Choroid plexus epithelial cell (primary cell): ENCODE results near the gene ATF7.
A peak's percentile ranks its signal among the peaks of the same experiment; 100 is the strongest.

Source experiments
- DNase-seq: peaks from one replicate; pipeline ENCODE4 v3.0.0-alpha.2; 2010; ENCODE audit warnings: low read depth
- H3K4me3 ChIP-seq: 2 replicates; pipeline ENCODE4 v1.5.1; 2011; ENCODE audit warnings: low read depth, mild to moderate bottlenecking, control low read depth, low read length, moderate library complexity
- TF ChIP-seq, protein P1 (sequence below): conservative IDR thresholded peaks from 2 replicates; pipeline ENCODE4 v1.5.1; 2011; ENCODE audit warnings: low read depth, mild to moderate bottlenecking, control low read depth, inconsistent platforms, low read length, moderate library complexity

ATF7 gene

DNA sequence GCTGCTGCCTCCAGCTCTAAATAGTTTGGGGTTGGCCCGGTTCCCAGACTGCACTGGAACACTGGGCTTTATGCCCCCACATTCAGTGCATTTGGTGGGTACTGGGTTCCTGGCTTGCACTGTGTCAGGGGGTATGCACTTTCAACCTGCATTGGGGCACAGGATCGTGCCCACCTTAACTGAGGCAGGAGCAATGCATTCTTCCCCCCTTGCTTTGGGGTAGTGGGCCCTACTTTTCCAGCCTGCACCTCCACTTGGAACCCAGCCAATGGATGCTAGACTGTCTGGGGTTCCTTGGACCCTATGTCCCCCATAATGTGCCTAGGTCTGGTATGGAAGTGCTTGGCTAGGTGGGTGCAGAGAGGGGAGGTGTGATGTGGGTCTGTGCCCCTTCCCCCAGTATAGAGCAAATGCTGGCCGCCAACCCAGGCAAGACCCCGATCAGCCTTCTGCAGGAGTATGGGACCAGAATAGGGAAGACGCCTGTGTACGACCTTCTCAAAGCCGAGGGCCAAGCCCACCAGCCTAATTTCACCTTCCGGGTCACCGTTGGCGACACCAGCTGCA, 124.5 kb downstream of the ATF7 start:
- TF ChIP-seq, protein P1, sequence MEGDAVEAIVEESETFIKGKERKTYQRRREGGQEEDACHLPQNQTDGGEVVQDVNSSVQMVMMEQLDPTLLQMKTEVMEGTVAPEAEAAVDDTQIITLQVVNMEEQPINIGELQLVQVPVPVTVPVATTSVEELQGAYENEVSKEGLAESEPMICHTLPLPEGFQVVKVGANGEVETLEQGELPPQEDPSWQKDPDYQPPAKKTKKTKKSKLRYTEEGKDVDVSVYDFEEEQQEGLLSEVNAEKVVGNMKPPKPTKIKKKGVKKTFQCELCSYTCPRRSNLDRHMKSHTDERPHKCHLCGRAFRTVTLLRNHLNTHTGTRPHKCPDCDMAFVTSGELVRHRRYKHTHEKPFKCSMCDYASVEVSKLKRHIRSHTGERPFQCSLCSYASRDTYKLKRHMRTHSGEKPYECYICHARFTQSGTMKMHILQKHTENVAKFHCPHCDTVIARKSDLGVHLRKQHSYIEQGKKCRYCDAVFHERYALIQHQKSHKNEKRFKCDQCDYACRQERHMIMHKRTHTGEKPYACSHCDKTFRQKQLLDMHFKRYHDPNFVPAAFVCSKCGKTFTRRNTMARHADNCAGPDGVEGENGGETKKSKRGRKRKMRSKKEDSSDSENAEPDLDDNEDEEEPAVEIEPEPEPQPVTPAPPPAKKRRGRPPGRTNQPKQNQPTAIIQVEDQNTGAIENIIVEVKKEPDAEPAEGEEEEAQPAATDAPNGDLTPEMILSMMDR: no peak
- DNase-seq: no peak
- H3K4me3 ChIP-seq: peak overlapping the region; percentile 88

DNA sequence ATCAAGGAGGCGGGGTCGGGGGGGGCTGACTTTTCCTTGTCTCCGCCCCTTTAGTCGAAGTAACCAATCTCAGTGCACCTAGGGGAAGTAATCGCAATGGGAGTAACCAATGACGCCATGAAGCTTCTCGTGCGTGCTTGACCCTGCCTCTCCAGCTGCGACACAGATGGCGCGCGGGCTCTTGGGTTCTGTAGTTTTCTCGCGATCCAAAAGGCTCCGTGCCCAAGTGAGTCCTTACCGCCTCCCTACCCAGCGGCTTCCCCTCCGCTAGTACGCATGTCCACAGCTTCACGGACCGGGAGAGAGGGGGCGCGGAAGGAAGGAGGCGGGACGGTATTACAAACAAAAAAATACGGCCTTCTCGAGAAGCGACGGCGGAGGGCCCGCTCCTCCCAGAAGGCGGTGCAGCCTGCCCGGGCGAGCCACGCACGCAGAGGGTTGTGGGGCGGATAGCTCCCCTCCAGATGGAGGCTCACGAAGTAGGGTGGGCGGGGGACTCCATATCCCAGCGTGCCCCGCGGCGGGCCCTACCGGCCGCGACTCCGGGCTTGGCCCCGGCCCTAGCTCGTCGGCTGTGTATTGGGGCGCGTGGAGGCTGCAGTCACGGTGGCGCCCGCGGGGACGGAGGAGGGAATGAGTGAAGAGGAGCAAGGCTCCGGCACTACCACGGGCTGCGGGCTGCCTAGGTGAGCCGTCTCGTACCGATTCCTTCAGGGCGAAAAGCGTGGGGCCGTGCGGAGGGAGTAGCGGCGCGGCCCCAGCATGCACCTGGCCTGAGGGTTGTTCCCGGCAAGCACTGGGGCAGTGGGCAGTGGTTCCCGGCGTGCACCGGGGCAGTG, 125.2 kb downstream of the ATF7 start, which contains the start of gene TARBP2:
TSS of gene TARBP2 (plus strand) at position 508 of the 839 bp plus-strand sequence. CDS start at position 634, 126 bp downstream.
- peak within 1 kb of the TSS; percentile 88 for H3K4me3 ChIP-seq
- TF ChIP-seq, protein P1: no peak
- peak; percentile 100 for DNase-seq

DNA sequence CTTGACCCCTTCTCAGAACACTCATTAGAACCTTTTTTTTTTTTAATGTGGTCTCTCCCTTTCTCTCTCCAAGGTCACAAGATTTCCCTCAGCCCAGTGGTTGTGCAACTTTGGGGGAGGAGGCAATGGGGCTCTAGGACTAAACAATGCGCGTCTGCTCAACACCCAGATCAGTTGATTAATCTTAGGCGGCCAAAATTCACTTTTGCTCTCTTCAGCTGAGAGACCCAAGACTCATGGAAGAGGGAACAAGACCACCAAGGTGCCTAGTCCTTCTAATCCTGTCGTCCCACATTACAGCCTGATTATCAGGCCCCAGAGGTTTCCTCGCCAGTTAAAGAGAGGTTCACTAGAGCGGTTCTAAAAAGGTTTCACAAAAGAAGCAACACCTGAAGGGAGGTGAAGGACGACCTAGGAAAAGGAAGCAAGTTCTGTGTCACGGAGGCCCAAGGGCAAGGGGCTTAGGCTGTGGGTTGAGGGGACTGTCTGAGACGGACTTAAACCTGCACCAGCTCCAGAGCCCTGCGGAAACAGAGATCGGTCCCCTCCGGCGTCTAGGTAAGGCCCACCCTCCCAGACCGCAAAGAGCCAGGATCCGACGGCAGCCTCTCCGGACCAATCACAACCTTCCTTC, 125.9 kb downstream of the ATF7 start:
- peak; percentile 93 for DNase-seq
- H3K4me3 ChIP-seq: peak overlapping the region; percentile 66
- TF ChIP-seq, protein P1: no peak

DNA sequence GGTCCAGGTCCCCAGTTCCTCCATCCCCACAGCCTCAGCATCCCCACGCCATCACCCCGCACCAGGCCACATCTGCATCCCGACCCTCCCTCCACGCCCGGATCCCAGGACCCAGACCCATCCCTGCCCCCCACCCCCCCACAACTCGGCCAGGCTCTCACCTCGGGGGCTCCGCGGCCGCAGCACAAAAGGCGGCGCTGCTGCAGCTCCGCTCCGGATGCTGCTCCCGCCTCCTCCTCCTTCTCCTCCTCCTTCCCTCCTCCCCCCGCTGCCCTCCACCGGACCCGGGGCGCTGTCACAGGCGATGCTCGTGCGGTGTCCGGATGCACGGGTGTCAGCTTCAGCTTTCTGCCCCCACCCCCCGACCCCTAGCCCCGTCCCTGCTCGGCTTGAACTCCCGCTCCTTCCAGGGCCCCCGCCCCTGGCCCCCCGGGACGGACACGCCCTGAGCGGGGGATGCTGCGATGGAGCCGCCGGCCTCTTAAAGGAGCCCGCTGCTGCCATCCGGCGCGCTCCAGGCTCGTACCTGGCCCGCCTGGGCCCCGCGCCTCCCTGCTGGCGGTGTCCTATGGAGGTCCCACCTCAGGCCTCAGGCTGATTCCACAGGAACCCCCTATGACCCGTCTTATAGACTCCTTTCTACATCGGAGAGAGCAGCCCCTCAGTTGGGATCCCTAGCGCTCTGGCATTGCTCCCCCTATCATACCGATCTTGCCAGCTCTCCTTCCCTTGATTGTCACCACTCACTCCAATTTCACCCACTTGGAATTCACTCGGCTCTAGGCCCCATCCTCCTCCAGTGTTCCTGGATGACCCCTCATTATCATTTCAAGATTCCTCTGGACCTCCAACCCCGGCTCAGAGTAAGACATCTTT, 126.7 kb downstream of the ATF7 start, which contains the start of gene MAP3K12:
TSS of gene MAP3K12 (minus strand) at position 193 of the 876 bp plus-strand sequence. CDS start 12,067 bp downstream, outside the sequence.
- DNase-seq: peak; percentile 76
- TF ChIP-seq, protein P1: peak; percentile 25
- H3K4me3 ChIP-seq: peak within 1 kb of the TSS; percentile 66

DNA sequence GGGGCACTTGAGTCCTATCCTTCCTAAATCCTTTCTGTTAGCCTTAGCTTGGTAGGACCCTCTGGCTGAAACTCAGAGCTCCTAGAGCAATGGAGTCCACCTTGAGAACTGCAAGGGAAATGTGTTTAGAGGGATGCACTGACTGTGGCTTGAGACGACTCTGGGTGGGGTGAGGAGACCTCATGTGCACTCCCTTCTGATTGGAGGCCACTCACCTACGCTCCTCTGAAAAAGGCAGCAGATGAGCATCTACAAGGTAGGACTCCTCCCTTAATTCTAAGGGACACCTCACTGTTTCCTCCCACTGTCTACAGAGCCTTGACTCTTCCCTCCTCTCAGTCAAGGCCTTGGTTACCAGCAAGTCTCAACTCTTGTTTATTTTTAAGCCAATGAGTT, 127.9 kb downstream of the ATF7 start:
- no peak for DNase-seq
- TF ChIP-seq, protein P1: no peak
- H3K4me3 ChIP-seq: peak overlapping the region; percentile 66

DNA sequence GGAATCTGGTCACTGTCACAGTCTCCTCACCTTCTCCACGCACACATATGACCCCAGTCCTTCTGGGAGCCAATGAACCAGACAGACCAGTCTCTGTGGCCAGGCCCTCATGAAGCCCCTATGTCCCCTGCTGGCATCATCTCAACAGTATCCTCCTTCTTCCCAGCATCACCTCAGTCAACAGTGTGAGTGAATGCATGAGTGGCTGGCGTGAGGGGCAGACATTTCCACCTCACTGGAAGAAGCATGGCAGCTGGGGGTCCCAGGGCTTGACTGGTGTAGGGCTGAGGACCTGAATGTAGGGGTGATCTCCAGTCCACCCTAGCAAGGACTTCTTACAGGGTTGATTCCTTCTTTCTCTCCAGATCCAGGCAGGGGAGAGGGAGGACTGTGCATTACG, 128.7 kb downstream of the ATF7 start:
- TF ChIP-seq, protein P1: no peak
- no peak overlapping the region for H3K4me3 ChIP-seq
- no peak for DNase-seq
